ENCODE measurements around the gene BCKDHB.

The BCKDHB gene

GRCh38 chr6:80340686-80341085 is 234.2 kb downstream of the BCKDHB start:
- Histone ChIP-seq H3F3A (ENCODE audit: control insufficient read depth, insufficient read depth) (no peaks in the 10 kb centered on the region), H4K20me1 (ENCODE audit: control insufficient read depth, insufficient read depth, low read depth, low read length) (no peaks in the 10 kb centered on the region), H3K27me3 (ENCODE audit: control insufficient read depth, low read length) (no peaks in the 10 kb centered on the region), H3K9me2 (replicated peaks; ENCODE audit: control insufficient read depth, low read length) (no peaks in the 10 kb centered on the region), H3K27ac (ENCODE audit: low read depth, low read length) (no peak overlapping the region), H3K36me3 (ENCODE audit: control insufficient read depth, low read length) (no peaks in the 10 kb centered on the region), H3K9me3 (ENCODE audit: control insufficient read depth, insufficient read depth, low read length) (no peaks in the 10 kb centered on the region), H3K4me2 (ENCODE audit: low read length) (no peak overlapping the region), H3K4me1 (ENCODE audit: control insufficient read depth, low read length) (0 out of 2 replicates have a peak, but pooled peaks cover 2% of the 10 kb centered on the region), H3K4me3 (ENCODE audit: low read length) (no peak overlapping the region), H3K79me2 (ENCODE audit: control insufficient read depth, low read length) (no peaks in the 10 kb centered on the region)
- TF ChIP-seq, protein P1, sequence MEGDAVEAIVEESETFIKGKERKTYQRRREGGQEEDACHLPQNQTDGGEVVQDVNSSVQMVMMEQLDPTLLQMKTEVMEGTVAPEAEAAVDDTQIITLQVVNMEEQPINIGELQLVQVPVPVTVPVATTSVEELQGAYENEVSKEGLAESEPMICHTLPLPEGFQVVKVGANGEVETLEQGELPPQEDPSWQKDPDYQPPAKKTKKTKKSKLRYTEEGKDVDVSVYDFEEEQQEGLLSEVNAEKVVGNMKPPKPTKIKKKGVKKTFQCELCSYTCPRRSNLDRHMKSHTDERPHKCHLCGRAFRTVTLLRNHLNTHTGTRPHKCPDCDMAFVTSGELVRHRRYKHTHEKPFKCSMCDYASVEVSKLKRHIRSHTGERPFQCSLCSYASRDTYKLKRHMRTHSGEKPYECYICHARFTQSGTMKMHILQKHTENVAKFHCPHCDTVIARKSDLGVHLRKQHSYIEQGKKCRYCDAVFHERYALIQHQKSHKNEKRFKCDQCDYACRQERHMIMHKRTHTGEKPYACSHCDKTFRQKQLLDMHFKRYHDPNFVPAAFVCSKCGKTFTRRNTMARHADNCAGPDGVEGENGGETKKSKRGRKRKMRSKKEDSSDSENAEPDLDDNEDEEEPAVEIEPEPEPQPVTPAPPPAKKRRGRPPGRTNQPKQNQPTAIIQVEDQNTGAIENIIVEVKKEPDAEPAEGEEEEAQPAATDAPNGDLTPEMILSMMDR (IDR thresholded peaks at IDR 0.05; ENCODE audit: low read depth, low read length, poor library complexity, severe bottlenecking), result no peak
- TF ChIP-seq EZH2phosphoT487 (IDR thresholded peaks at IDR 0.05; ENCODE audit: borderline replicate concordance, low read length), result no peak

GRCh38 chr6:80341330-80341729 is 234.9 kb downstream of the BCKDHB start:
- Histone ChIP-seq H3K79me2 (ENCODE audit: control insufficient read depth, low read length) (no peaks in the 10 kb centered on the region), H3F3A (ENCODE audit: control insufficient read depth, insufficient read depth) (no peaks in the 10 kb centered on the region), H3K36me3 (ENCODE audit: control insufficient read depth, low read length) (no peaks in the 10 kb centered on the region), H3K4me1 (ENCODE audit: control insufficient read depth, low read length) (0 out of 2 replicates have a peak, but pooled peaks cover 2% of the 10 kb centered on the region), H4K20me1 (ENCODE audit: control insufficient read depth, insufficient read depth, low read depth, low read length) (no peaks in the 10 kb centered on the region), H3K27me3 (ENCODE audit: control insufficient read depth, low read length) (no peaks in the 10 kb centered on the region), H3K9me3 (ENCODE audit: control insufficient read depth, insufficient read depth, low read length) (no peaks in the 10 kb centered on the region), H3K4me3 (ENCODE audit: low read length) (no peak overlapping the region), H3K27ac (ENCODE audit: low read depth, low read length) (no peak overlapping the region), H3K4me2 (ENCODE audit: low read length) (no peak overlapping the region), H3K9me2 (replicated peaks; ENCODE audit: control insufficient read depth, low read length) (no peaks in the 10 kb centered on the region)
- no peak for TF ChIP-seq EZH2phosphoT487 (IDR thresholded peaks at IDR 0.05; ENCODE audit: borderline replicate concordance, low read length)
- TF ChIP-seq, protein P1 (IDR thresholded peaks at IDR 0.05; ENCODE audit: low read depth, low read length, poor library complexity, severe bottlenecking), result no peak

DNA sequence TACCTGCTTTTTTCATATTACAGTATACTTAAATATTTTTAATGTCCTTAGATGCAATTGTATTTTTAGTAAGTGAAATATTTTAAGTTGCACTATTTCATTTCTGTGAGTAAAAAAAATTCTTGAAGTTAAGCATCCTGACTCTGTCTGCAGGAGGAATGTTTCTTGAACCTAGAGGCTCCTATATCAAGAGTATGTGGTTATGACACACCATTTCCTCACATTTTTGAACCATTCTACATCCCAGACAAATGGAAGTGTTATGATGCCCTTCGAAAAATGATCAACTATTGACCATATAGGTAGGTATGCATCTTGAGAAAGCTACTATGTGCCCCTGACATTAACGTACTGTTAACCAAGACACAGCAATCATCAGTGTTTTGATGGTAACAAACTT is 237.0 kb downstream of the BCKDHB start:
- Histone ChIP-seq H4K20me1 (ENCODE audit: control insufficient read depth, insufficient read depth, low read depth, low read length) (no peaks in the 10 kb centered on the region), H3K9me3 (ENCODE audit: control insufficient read depth, insufficient read depth, low read length) (no peaks in the 10 kb centered on the region), H3K27me3 (ENCODE audit: control insufficient read depth, low read length) (no peaks in the 10 kb centered on the region), H3F3A (ENCODE audit: control insufficient read depth, insufficient read depth) (no peaks in the 10 kb centered on the region), H3K4me3 (ENCODE audit: low read length) (no peak overlapping the region), H3K9me2 (replicated peaks; ENCODE audit: control insufficient read depth, low read length) (no peaks in the 10 kb centered on the region), H3K4me1 (ENCODE audit: control insufficient read depth, low read length) (no peaks in the 10 kb centered on the region), H3K4me2 (ENCODE audit: low read length) (no peak overlapping the region), H3K27ac (ENCODE audit: low read depth, low read length) (no peak overlapping the region), H3K79me2 (ENCODE audit: control insufficient read depth, low read length) (no peaks in the 10 kb centered on the region), H3K36me3 (ENCODE audit: control insufficient read depth, low read length) (no peaks in the 10 kb centered on the region)
- TF ChIP-seq EZH2phosphoT487 (IDR thresholded peaks at IDR 0.05; ENCODE audit: borderline replicate concordance, low read length), result no peak
- TF ChIP-seq, protein P1 (IDR thresholded peaks at IDR 0.05; ENCODE audit: low read depth, low read length, poor library complexity, severe bottlenecking), result no peak

All from DOHH2 (cell line).